ENCODE data around the gene PACRG.
"Not testable (repeated sequence)": the region's sequence is repeated elsewhere in the genome, so short reads cannot be mapped to it uniquely, and the experiment has no call there.

The PACRG gene

GRCh38 chr6:162727322-162728182 is at the start of gene PACRG, which contains the start of gene PRKN:
Gene PACRG (plus strand): TSS chr6:162727974.
Gene PRKN (minus strand): TSS chr6:162727766.
- DNase-seq: peak; percentile 42 to 99 (median 97)

DNA sequence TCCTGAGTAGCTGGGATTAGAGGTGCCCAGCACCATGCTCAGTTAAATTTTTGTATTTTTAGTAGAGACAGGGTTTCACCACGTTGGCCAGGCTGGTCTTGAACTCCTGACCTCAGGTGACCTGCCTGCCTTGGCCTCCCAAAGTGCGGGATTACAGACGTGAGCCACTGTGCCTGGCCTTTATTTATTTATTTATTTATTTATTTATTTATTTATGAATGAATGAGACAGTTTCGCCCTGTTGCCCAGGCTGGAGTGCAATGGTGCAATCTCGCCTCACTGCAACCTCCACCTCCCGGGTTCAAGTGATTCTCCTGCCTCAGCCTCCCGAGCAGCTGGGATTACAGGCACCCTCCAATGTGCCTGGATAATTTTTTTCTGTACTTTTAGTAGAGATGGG is 48.9 kb upstream of the PACRG start:
- not testable (repeated sequence) for DNase-seq

- DNase-seq: no peak
Measured at GRCh38 chr6:162679681-162680080, 48.1 kb upstream of the PACRG start.

- DNase-seq: no peak
Measured at GRCh38 chr6:162680367-162680766, 47.4 kb upstream of the PACRG start.

- DNase-seq: no peak
Measured at GRCh38 chr6:162680871-162681270, 46.9 kb upstream of the PACRG start.

GRCh38 chr6:162681447-162681846 is 46.3 kb upstream of the PACRG start:
- DNase-seq: no peak

DNA sequence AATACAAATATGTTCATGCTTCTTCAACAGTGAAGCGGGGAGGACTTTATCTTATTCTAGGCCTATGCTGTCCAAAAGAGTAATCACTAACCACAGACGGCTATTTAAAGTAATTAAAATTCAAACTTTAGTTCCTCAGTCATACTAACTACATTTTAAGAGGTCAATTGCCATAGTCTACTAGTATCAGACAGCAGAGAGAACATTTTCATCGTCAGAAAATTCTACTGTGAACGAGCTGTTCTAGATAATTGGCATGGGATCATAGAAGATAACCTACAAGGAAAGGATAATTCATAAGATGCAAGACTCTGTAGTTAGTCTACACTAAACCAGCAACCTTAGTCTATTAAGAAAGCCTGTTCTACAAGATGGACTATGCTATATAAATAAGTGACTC is 44.6 kb upstream of the PACRG start:
- DNase-seq: no peak

DNA sequence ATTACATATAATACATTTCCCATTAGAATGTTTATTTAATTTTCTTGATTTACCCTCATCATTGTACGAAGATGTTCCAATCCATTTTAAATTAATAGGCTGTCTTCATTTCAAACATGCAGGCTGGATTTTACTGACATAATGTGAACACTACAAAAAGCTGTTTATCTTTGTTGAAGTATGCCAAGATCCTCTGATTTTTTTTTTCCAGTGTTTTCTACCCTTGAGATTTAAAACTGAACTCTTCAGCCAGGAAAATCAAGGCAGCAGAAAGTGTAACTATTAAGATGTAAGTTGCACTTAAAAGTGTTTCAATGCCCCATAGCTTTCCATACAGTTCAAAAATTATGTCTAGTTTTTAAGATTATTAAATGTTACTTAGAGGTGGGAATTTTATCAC is 43.7 kb upstream of the PACRG start:
- no peak for DNase-seq

DNA sequence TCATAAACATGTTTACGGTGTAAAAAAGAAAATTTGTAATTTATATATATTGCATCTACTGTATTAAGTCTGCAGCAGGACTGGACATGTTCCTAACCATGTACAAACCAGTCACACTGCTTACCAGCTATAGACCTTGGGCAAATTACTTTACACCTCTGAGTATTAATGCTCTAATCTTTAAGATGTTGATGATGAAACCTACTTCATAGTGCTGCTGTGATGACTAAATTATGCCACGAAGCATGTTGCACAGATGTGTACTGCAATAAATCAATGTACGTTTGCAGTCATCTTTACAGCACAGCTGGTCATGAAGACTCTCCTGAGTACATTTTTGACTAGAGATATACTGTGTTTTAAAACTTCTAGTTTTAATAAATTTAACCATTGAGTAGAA is 42.8 kb upstream of the PACRG start:
- DNase-seq: no peak

GRCh38 chr6:162685586-162685985 is 42.2 kb upstream of the PACRG start:
- DNase-seq: no peak

DNA sequence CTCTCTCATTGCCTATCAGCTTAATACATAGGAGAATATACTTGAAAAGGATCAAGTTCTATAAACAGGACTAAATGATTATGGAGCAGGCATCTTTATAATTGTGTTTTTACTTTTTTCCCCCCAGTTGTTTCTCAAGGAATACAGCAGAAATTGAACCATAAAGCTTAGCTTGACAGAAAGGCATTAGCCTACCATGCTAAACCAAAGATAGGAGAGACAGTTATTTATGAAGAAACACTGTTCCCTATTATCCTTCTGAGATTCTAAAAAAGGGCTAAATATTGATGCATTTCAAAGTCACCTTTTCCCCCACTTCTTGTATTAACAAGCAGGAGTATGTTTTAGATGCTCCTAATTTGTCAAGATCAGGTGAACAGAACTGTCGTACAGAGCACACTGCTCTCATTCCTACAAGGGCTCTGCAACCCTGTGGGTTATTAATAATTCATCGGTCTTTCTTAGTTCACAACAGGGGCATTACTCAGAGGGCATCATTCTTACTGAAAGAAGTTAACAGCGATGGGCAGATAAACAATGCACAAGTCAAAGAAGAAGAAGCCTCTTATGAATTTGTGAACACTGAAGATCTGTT is 38.9 kb upstream of the PACRG start:
- no peak for DNase-seq

- no peak for DNase-seq
Measured at GRCh38 chr6:162690158-162690557, 37.6 kb upstream of the PACRG start.

GRCh38 chr6:162697872-162698403 is 29.8 kb upstream of the PACRG start:
- DNase-seq: no peak

DNA sequence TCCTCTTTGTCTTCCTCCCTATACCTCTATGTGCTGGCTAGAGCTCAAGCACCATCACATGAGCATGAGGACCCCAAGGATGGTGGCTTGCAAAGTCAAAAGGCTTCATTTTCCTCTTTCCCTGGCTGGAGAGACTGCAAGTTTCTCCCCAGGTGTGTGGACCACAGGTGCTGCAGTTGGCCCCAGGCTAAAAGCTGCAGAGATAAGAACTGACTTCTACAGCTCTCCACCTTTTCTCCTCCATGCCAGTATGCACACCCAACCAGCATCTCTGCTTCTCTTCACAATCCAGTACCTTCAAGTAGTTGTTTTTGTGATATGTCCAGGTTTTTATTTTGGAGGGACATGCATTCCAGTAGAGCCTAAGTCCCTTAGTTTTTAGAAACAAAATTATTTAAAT is 29.3 kb upstream of the PACRG start:
- no peak for DNase-seq

DNA sequence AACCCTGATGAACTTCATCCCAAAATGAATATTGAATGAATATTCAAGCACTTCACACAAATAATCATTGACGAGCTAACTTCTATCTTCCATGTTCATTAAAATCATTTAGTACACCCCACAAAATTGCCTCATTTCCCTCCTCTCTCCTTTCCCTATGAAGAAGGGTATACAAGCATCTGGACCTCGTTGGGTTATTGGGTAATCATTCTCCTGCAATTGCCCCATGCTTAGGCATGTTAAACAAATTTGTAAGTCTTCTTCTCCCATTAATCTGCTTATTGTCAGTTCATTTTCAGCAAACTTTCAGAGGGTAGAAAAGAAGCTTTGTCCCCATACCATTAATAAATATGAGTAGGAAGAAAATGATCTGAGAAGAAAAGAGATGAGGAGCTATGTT is 27.8 kb upstream of the PACRG start:
- DNase-seq: no peak

GRCh38 chr6:162700966-162701365 is 26.8 kb upstream of the PACRG start:
- no peak for DNase-seq

DNA sequence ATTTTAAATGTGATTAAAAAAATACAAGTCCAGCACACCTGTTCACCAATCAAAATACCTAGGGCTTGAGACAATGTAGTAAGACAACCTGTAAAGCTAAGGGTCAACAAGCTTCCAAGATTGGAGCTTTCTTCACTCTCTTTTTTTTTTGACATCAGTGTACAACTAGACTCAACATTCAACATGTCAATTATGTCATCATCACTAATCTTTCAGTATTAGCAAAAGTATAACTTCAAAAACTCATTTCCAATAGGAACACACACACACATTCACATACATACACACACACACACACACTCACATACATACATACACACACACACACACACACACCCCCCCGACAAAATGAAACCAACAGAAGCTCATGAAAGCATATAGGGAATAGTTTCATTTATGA is 26.2 kb upstream of the PACRG start:
- no peak for DNase-seq

DNA sequence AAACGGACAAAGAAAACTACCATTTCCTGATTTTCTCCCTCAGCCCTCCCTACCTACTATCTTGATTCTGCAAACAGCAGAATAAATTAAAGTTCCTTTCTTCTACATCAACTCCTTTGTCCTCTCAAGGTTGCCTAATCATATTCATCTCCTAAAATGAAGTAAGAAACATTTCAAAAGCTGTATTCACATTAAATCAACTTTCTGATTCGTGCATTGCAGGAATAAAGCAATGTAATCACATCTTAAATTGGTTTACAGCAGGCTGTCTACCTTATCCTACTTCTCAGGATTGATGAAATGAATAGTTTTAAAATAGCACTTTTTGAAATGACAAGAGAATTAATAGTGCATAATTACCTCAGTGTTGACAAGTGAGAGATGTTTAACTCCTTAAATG is 25.3 kb upstream of the PACRG start:
- DNase-seq: no peak

- DNase-seq: no peak
Measured at GRCh38 chr6:162704001-162704400, 23.8 kb upstream of the PACRG start.

DNA sequence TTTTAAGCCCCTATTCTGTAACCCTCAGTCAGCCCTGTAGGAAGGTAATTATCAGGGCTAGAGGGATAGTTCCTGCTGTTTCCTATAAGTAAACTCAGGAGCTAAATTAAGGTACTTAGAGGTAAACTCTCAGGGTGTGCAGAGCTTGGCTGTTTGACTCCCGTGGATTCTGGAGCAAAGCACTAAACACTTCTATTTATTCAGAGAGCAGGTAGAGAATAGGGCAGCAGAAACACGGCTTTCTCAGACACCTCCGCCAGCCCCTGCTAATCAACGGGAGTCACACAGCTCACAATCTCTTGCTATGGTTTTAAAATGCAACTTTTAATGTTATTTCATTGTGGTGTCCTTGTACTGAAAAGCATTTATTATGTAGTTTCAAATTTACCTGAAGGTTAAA is 22.0 kb upstream of the PACRG start:
- DNase-seq: no peak

GRCh38 chr6:162706232-162706631 is 21.5 kb upstream of the PACRG start:
- DNase-seq: peak in 42 of 56 donors; percentile 0 to 77 (median 28)

DNA sequence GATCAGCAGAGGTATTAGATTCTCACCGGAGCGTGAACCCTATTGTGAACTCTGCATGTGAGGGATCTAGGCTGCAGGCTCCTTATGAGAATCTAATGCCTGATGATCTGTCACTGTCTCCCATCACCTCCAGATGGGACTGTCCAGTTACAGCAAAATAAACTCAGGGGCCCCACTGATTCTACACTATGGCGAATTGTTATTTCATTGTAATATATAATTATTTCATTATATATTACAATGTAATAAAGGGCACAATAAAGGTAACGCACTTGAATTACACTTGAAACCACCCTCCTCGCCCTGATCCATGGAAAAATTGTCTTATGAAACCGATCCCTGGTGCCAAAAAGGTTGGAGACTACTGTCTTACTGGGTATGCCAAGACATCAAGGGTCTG is 18.8 kb upstream of the PACRG start:
- DNase-seq: no peak

DNA sequence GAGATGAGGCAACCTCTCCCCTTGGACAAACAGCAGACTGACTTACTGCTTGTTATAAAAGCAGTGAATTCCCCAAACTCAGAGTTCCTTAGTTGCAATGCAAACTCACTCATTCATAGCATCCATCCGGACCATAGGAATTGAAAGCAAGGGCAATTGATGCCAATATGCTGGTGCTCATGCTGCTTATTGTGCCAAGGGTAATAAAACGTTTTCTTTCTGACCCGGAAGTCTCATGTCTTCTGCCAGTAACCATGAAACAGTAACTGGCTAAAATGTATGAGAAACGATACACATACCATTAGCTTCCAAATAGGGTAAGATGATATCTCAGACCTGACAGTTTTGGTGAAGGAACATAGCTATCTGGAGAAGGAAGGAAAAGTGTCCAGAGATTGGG is 18.3 kb upstream of the PACRG start:
- no peak for DNase-seq
